Astrocyte (in vitro differentiated cells and primary cell): ENCODE measurements around the gene UQCRC2. TPM values are rescaled to one million over a fixed set of nuclear protein-coding genes. Genes with fewer than 3 reads are reported as not detected.

ENCODE experiments used
- DNase-seq: peaks from one replicate; pipeline ENCODE4 v3.0.0-alpha.2; 2010; ENCODE audit warnings: low read depth
- FAIRE-seq: peaks from 2 replicates; lab custom pipeline; 2011; peaks lifted over from hg19 to GRCh38; lab: Jason Lieb, UNC
- H2AFZ ChIP-seq: 2 replicates; pipeline ENCODE4 v1.6.0; 2012; ENCODE audit warnings: low read depth, low read length, inconsistent platforms
- H3K27ac ChIP-seq: 2 replicates; pipeline ENCODE4 v1.5.1; 2011; ENCODE audit warnings: low read depth, low read length, inconsistent platforms
- H3K27me3 ChIP-seq: 2 replicates; pipeline ENCODE4 v1.6.0; 2011; ENCODE audit warnings: low read length, inconsistent platforms; ENCODE audit not compliant: insufficient read depth
- H3K36me3 ChIP-seq: 2 replicates; pipeline ENCODE4 v1.5.1; 2011; ENCODE audit warnings: low read length, inconsistent platforms; ENCODE audit not compliant: insufficient read depth
- H3K4me1 ChIP-seq: 2 replicates; pipeline ENCODE4 v1.5.1; 2011; ENCODE audit warnings: low read length, inconsistent platforms; ENCODE audit not compliant: insufficient read depth
- H3K4me2 ChIP-seq: 2 replicates; pipeline ENCODE4 v1.6.0; 2012; ENCODE audit warnings: low read length, inconsistent platforms
- H3K4me3 ChIP-seq: 2 replicates; pipeline ENCODE4 v1.5.1; 2011; ENCODE audit warnings: low read depth, mild to moderate bottlenecking, low read length, inconsistent platforms; ENCODE audit not compliant: insufficient read depth
- H3K79me2 ChIP-seq: 2 replicates; pipeline ENCODE4 v1.6.0; 2012; ENCODE audit warnings: mild to moderate bottlenecking, low read length, inconsistent platforms; ENCODE audit not compliant: insufficient read depth
- H3K9ac ChIP-seq: 2 replicates; pipeline ENCODE4 v1.6.0; 2012; ENCODE audit warnings: mild to moderate bottlenecking, low read length, inconsistent platforms
- H3K9me3 ChIP-seq: 2 replicates; pipeline ENCODE4 v1.5.1; 2012; ENCODE audit warnings: low read depth, mild to moderate bottlenecking, low read length, inconsistent platforms; ENCODE audit not compliant: insufficient read depth
- H4K20me1 ChIP-seq: 2 replicates; pipeline ENCODE4 v1.6.0; 2012; ENCODE audit warnings: low read length, inconsistent platforms; ENCODE audit not compliant: insufficient read depth
- H3K27ac Mint-ChIP-seq: one replicate; pipeline ENCODE4 v1.8.0; 2021; ENCODE audit warnings: mild to moderate bottlenecking, mixed read lengths; ENCODE audit not compliant: unreplicated experiment
- H3K27me3 Mint-ChIP-seq: one replicate; pipeline ENCODE4 v1.8.0; 2021; ENCODE audit warnings: low read depth, mixed read lengths; ENCODE audit not compliant: unreplicated experiment
- H3K36me3 Mint-ChIP-seq: one replicate; pipeline ENCODE4 v1.8.0; 2021; ENCODE audit warnings: low read depth, mixed read lengths; ENCODE audit not compliant: unreplicated experiment
- H3K4me1 Mint-ChIP-seq: one replicate; pipeline ENCODE4 v1.8.0; 2021; ENCODE audit warnings: low read depth, mixed read lengths; ENCODE audit not compliant: unreplicated experiment
- H3K4me3 Mint-ChIP-seq: one replicate; pipeline ENCODE4 v1.8.0; 2021; ENCODE audit warnings: mild to moderate bottlenecking, moderate library complexity, mixed read lengths; ENCODE audit not compliant: unreplicated experiment
- H3K9me3 Mint-ChIP-seq: one replicate; pipeline ENCODE4 v1.8.0; 2021; ENCODE audit warnings: mild to moderate bottlenecking, mixed read lengths; ENCODE audit not compliant: unreplicated experiment
- CTCF ChIP-seq: IDR thresholded peaks from 2 replicates; pipeline ENCODE4 v1.5.1; 2011; ENCODE audit warnings: low read depth, mild to moderate bottlenecking, inconsistent platforms, low read length, moderate library complexity; ENCODE audit not compliant: insufficient read depth
- EZH2 ChIP-seq: IDR thresholded peaks from 2 replicates; pipeline ENCODE4 v1.6.1; 2012; ENCODE audit warnings: mild to moderate bottlenecking, low read length, inconsistent platforms; ENCODE audit not compliant: insufficient read depth
- total RNA-seq: library from RNA; stranded (reverse); gene quantifications from 2 replicates; pipeline ENCODE4 v1.2.1, GENCODE V29; 2021

Gene UQCRC2
- total RNA-seq, 1 donor from 2014 or later = 169 TPM

- Histone ChIP-seq H2AFZ (no peak overlapping the region), H3K9me3 (no peaks in the 10 kb centered on the region), H3K79me2 (peaks cover 47% of the 10 kb centered on the region), H3K4me2 (no peak overlapping the region), H3K9ac (no peak overlapping the region), H3K27ac (no peak overlapping the region), H3K36me3 (peaks cover 46% of the 10 kb centered on the region), H4K20me1 (peaks cover 38% of the 10 kb centered on the region), H3K4me3 (no peak overlapping the region), H3K27me3 (no peaks in the 10 kb centered on the region), H3K4me1 (peaks cover 8% of the 10 kb centered on the region)
- H3K4me3 Mint-ChIP-seq = no peak overlapping the region
- TF ChIP-seq EZH2 (no peak), CTCF (no peak)
- peaks cover 7% of the 10 kb centered on the region for H3K36me3 Mint-ChIP-seq
- H3K27ac Mint-ChIP-seq = no peak overlapping the region
- H3K4me1 Mint-ChIP-seq = peaks cover 2% of the 10 kb centered on the region
- no peaks in the 10 kb centered on the region for H3K27me3 Mint-ChIP-seq
- no peak for FAIRE-seq
- no peaks in the 10 kb centered on the region for H3K9me3 Mint-ChIP-seq
- no peak for DNase-seq
Measured at GRCh38 chr16:21957714-21958346, 4.7 kb downstream of the UQCRC2 start.

- FAIRE-seq (no peak), DNase-seq (no peak)
- no peak overlapping the region for H3K4me2 ChIP-seq
- H3K27me3 Mint-ChIP-seq = no peaks in the 10 kb centered on the region
- no peak overlapping the region for H2AFZ ChIP-seq
- H3K4me1 ChIP-seq = peaks cover 6% of the 10 kb centered on the region
- H3K4me1 Mint-ChIP-seq = peaks cover 2% of the 10 kb centered on the region
- no peak overlapping the region for H3K4me3 Mint-ChIP-seq
- H3K79me2 ChIP-seq = peaks cover 35% of the 10 kb centered on the region
- H3K9me3 ChIP-seq = no peaks in the 10 kb centered on the region
- TF ChIP-seq EZH2 (no peak), CTCF (no peak)
- peaks cover 57% of the 10 kb centered on the region for H3K36me3 ChIP-seq
- no peak overlapping the region for H3K9ac ChIP-seq
- H3K9me3 Mint-ChIP-seq = no peaks in the 10 kb centered on the region
- no peak overlapping the region for H3K27ac Mint-ChIP-seq
- peaks cover 35% of the 10 kb centered on the region for H4K20me1 ChIP-seq
- no peak overlapping the region for H3K4me3 ChIP-seq
- peaks cover 8% of the 10 kb centered on the region for H3K36me3 Mint-ChIP-seq
- H3K27ac ChIP-seq = no peak overlapping the region
- H3K27me3 ChIP-seq = no peaks in the 10 kb centered on the region
Measured at GRCh38 chr16:21959050-21959449, 5.9 kb downstream of the UQCRC2 start.

- Histone ChIP-seq H3K27ac (no peak overlapping the region), H3K4me1 (no peaks in the 10 kb centered on the region), H3K4me2 (no peak overlapping the region), H3K79me2 (peaks cover 2% of the 10 kb centered on the region), H2AFZ (no peak overlapping the region), H3K9ac (no peak overlapping the region), H4K20me1 (peaks cover 12% of the 10 kb centered on the region), H3K36me3 (peaks cover 82% of the 10 kb centered on the region), H3K27me3 (no peaks in the 10 kb centered on the region), H3K4me3 (no peak overlapping the region), H3K9me3 (no peaks in the 10 kb centered on the region)
- peaks cover 16% of the 10 kb centered on the region for H3K36me3 Mint-ChIP-seq
- H3K27me3 Mint-ChIP-seq = no peaks in the 10 kb centered on the region
- H3K4me3 Mint-ChIP-seq = no peak overlapping the region
- FAIRE-seq = no peak
- no peak overlapping the region for H3K27ac Mint-ChIP-seq
- H3K9me3 Mint-ChIP-seq = no peaks in the 10 kb centered on the region
- no peak for TF ChIP-seq CTCF
- TF ChIP-seq EZH2 = no peak
- no peaks in the 10 kb centered on the region for H3K4me1 Mint-ChIP-seq
- no peak for DNase-seq
Measured at GRCh38 chr16:21962475-21962874, 9.3 kb downstream of the UQCRC2 start.
